H1 (cell line): Measurements from ENCODE around the gene VSX1. TPM values are rescaled to one million over a fixed set of nuclear protein-coding genes. Genes with fewer than 3 reads are reported as not detected.

Experiments used
- CTCF ChIA-PET: fragments of 300-600 bp; sonication (Branson Sonifier 250); formaldehyde crosslinking; loops from one replicate; lab custom pipeline; 2021; ENCODE audit not compliant: partially characterized antibody; lab: Charles Lee
- POLR2A ChIA-PET: fragments of 300-600 bp; sonication (Branson Sonifier 250); formaldehyde crosslinking; loops from one replicate; lab custom pipeline; 2021; ENCODE audit warnings: inconsistent platforms; ENCODE audit not compliant: partially characterized antibody; lab: Charles Lee
- DNase-seq, 2 experiments: peaks; one replicate each; pipeline versions ENCODE4 v3.0.0 to v3.0.0-alpha.2; 2010 to 2022; ENCODE audit warnings: low spot score in 2 of 2, low read depth in 1 of 2, mixed read lengths in 1 of 2
- FAIRE-seq: peaks from 2 replicates; lab custom pipeline; 2011; peaks lifted over from hg19 to GRCh38; lab: Jason Lieb, UNC
- H2AFZ ChIP-seq: 2 replicates; pipeline ENCODE4 v1.8.1; 2012; ENCODE audit warnings: low read length, inconsistent platforms
- H2AK5ac ChIP-seq: 2 replicates; pipeline ENCODE4 v1.6.1; 2013; ENCODE audit warnings: low read depth, low read length
- H2BK120ac ChIP-seq: replicated peaks from 2 replicates; pipeline ENCODE3; 2013; ENCODE audit warnings: low read depth, low read length, inconsistent platforms
- H2BK12ac ChIP-seq: 2 replicates; pipeline ENCODE4 v1.6.1; 2013; ENCODE audit warnings: low read depth, low read length
- H2BK15ac ChIP-seq: 2 replicates; pipeline ENCODE4 v1.6.1; 2013; ENCODE audit warnings: low read length
- H2BK20ac ChIP-seq: 2 replicates; pipeline ENCODE4 v1.6.1; 2013; ENCODE audit warnings: low read length
- H2BK5ac ChIP-seq: 2 replicates; pipeline ENCODE4 v1.6.1; 2013; ENCODE audit warnings: low read depth, low read length
- H3K14ac ChIP-seq: 2 replicates; pipeline ENCODE4 v1.6.1; 2013; ENCODE audit warnings: inconsistent platforms; ENCODE audit not compliant: insufficient read length
- H3K18ac ChIP-seq: 2 replicates; pipeline ENCODE4 v1.6.1; 2013; ENCODE audit warnings: low read length; ENCODE audit errors: extremely low read depth
- H3K23ac ChIP-seq: 2 replicates; pipeline ENCODE4 v1.6.1; 2013; ENCODE audit warnings: inconsistent platforms; ENCODE audit not compliant: insufficient read length
- H3K23me2 ChIP-seq: 2 replicates; pipeline ENCODE4 v1.6.1; 2013; ENCODE audit warnings: low read depth, low read length
- H3K27ac ChIP-seq: 2 replicates; pipeline ENCODE4 v1.6.1; 2011; ENCODE audit warnings: low read depth, low read length, inconsistent platforms
- H3K27me3 ChIP-seq, 4 experiments: replicated peaks in 1 of 4; 1 replicate in 1 of 4; 2 replicates in 3 of 4; pipeline versions ENCODE4 v1.6.1 to v1.8.1; 2011 to 2013; ENCODE audit warnings: low read length in 3 of 4, mild to moderate bottlenecking in 3 of 4, inconsistent platforms in 2 of 4, mixed read lengths in 2 of 4, moderate library complexity in 1 of 4; ENCODE audit not compliant: control insufficient read depth in 3 of 4, insufficient read depth in 3 of 4; ENCODE audit errors: extremely low read depth in 1 of 4
- H3K36me3 ChIP-seq, 4 experiments: 2 replicates each; pipeline versions ENCODE4 v1.6.1 to v1.8.1; 2011 to 2013; ENCODE audit warnings: mild to moderate bottlenecking in 4 of 4, low read length in 3 of 4, moderate library complexity in 2 of 4, control low read depth in 1 of 4, inconsistent platforms in 1 of 4; ENCODE audit not compliant: insufficient read depth in 4 of 4, control insufficient read depth in 2 of 4
- H3K4ac ChIP-seq: replicated peaks from 2 replicates; pipeline ENCODE3; 2013; ENCODE audit warnings: low read length, low read depth, mixed read lengths, inconsistent platforms; ENCODE audit not compliant: insufficient read length
- H3K4me1 ChIP-seq, 4 experiments: replicated peaks in 1 of 4; 1 replicate in 1 of 4; 2 replicates in 3 of 4; pipeline versions ENCODE4 v1.6.1 to v1.8.1; 2011 to 2013; ENCODE audit warnings: low read length in 3 of 4, inconsistent platforms in 2 of 4, mixed read lengths in 1 of 4; ENCODE audit not compliant: insufficient read depth in 4 of 4, control insufficient read depth in 3 of 4
- H3K4me2 ChIP-seq, 2 experiments: 2 replicates each; pipeline versions ENCODE4 v1.6.1 to v1.8.1; 2011 to 2013; ENCODE audit warnings: low read depth in 2 of 2, low read length in 2 of 2, control low read depth in 1 of 2, inconsistent platforms in 1 of 2, mild to moderate bottlenecking in 1 of 2; ENCODE audit not compliant: insufficient read depth in 1 of 2
- H3K4me3 ChIP-seq, 4 experiments: fragments of 200-600, 300-600 bp in 1 of 4; sonication (generic), shearing (Covaris generic), sonication (Bioruptor Twin) in 1 of 4; 2 replicates each; pipeline versions ENCODE4 v1.5.1 to v1.8.1; 2011 to 2016; ENCODE audit warnings: low read length in 4 of 4, low read depth in 3 of 4, control low read depth in 2 of 4, inconsistent platforms in 2 of 4, mild to moderate bottlenecking in 2 of 4, mixed read lengths in 1 of 4, moderate library complexity in 1 of 4; ENCODE audit not compliant: insufficient read depth in 2 of 4; ENCODE audit errors: extremely low read depth in 1 of 4
- H3K56ac ChIP-seq: replicated peaks from 2 replicates; pipeline ENCODE3; 2013; ENCODE audit warnings: low read depth, mild to moderate bottlenecking, mixed read lengths, low read length, inconsistent platforms; ENCODE audit not compliant: insufficient read length
- H3K79me1 ChIP-seq: 2 replicates; pipeline ENCODE4 v1.6.1; 2013; ENCODE audit warnings: low read depth, low read length, control low read depth
- H3K79me2 ChIP-seq, 2 experiments: 2 replicates each; pipeline versions ENCODE4 v1.6.1 to v1.8.1; 2012 to 2013; ENCODE audit warnings: low read length in 2 of 2, mild to moderate bottlenecking in 2 of 2, inconsistent platforms in 1 of 2; ENCODE audit not compliant: insufficient read depth in 2 of 2, control insufficient read depth in 1 of 2
- H3K9ac ChIP-seq, 4 experiments: replicated peaks in 1 of 4; 1 replicate in 1 of 4; 2 replicates in 3 of 4; pipeline versions ENCODE4 v1.6.1 to v1.8.1; 2011 to 2013; ENCODE audit warnings: low read depth in 3 of 4, low read length in 3 of 4, control low read depth in 2 of 4, mild to moderate bottlenecking in 2 of 4, moderate library complexity in 2 of 4, inconsistent platforms in 1 of 4; ENCODE audit errors: extremely low read depth in 1 of 4
- H3K9me3 ChIP-seq, 2 experiments: 2 replicates each; pipeline versions ENCODE4 v1.6.1 to v1.8.1; 2012 to 2013; ENCODE audit warnings: mild to moderate bottlenecking in 2 of 2, moderate library complexity in 2 of 2, control low read depth in 1 of 2, inconsistent platforms in 1 of 2, low read depth in 1 of 2, low read length in 1 of 2, mixed read lengths in 1 of 2; ENCODE audit not compliant: insufficient read depth in 2 of 2
- H4K20me1 ChIP-seq, 2 experiments: replicated peaks in 1 of 2; 2 replicates each; pipeline versions ENCODE3 to v1.8.1; 2011 to 2013; ENCODE audit warnings: inconsistent platforms in 2 of 2, low read length in 2 of 2, mild to moderate bottlenecking in 1 of 2; ENCODE audit not compliant: insufficient read depth in 2 of 2, control insufficient read depth in 1 of 2
- H4K5ac ChIP-seq: 2 replicates; pipeline ENCODE4 v1.6.1; 2013; ENCODE audit warnings: low read length, low read depth, mixed read lengths, inconsistent platforms; ENCODE audit not compliant: insufficient read length
- H4K8ac ChIP-seq: 2 replicates; pipeline ENCODE4 v1.8.0; 2013; ENCODE audit warnings: mild to moderate bottlenecking, moderate library complexity, low read length, inconsistent platforms; ENCODE audit not compliant: insufficient read depth; ENCODE audit errors: extremely low read depth
- H4K91ac ChIP-seq: replicated peaks from 2 replicates; pipeline ENCODE3; 2013; ENCODE audit warnings: low read length, mixed read lengths, inconsistent platforms; ENCODE audit not compliant: insufficient read length
- CBX5 ChIP-seq: fragments of 300-800, 300-1000 bp; sonication (generic); IDR thresholded peaks from 2 replicates; pipeline ENCODE4 v1.7.1; 2016; ENCODE audit warnings: antibody characterized with exemption, low read length, low read depth
- CHD2 ChIP-seq: IDR thresholded peaks from 2 replicates; pipeline ENCODE4 v1.6.1; 2012; ENCODE audit warnings: low read length, improper control_type of control experiment
- CTBP2 ChIP-seq: IDR thresholded peaks from 2 replicates; pipeline ENCODE4 v1.7.0; 2011; ENCODE audit warnings: borderline replicate concordance, mild to moderate bottlenecking, moderate library complexity, mixed read lengths, low read length; ENCODE audit not compliant: insufficient read depth, insufficient read length
- WGBS, 2 experiments: shearing (Covaris generic) in 1 of 2; methylation state at CpG; one replicate each; pipeline versions ENCODE4 v1.1.6 to v1.1.7; 2013 to 2015; ENCODE audit warnings: low lambda C conversion rate in 2 of 2, mixed read lengths in 2 of 2, inconsistent platforms in 1 of 2, low coverage in 1 of 2, missing lambda C conversion rate in 1 of 2; ENCODE audit not compliant: insufficient replicate concordance in 2 of 2, insufficient coverage in 1 of 2, insufficient read length in 1 of 2; ENCODE audit errors: extremely low coverage in 1 of 2, missing lambda C conversion rate in 1 of 2; 5-methylcytosine and 5-hydroxymethylcytosine counted together
- polyA plus RNA-seq, 7 experiments: library from polyadenylated mRNA; depleted of rRNA in 3 of 7; stranded (reverse) in 5 of 7; unstranded in 2 of 7; fragments of >200 nt in 5 of 7; fragments of 200-250 nt in 2 of 7; gene quantifications; 1 replicate in 5 of 7; 2 replicates in 1 of 7; 4 replicates in 1 of 7; pipeline versions ENCODE4 v1.2.1 to v1.2.3, GENCODE V29; 2011 to 2013; ENCODE audit warnings: missing spikeins in 2 of 7, mixed read lengths in 2 of 7
- total RNA-seq: library from RNA; stranded (reverse); fragmentation: NEBNext Ultra II Directional; extraction: Animal tissue kit (Norgen Biotek cat#: 25700); gene quantifications from 2 replicates; pipeline ENCODE4 v1.2.1, GENCODE V29; 2021

The VSX1 gene
- total and polyA plus RNA-seq, 2 of the 8 experiments (the other 6 are each of a cell fraction or from before 2014, with no cell fraction given): 0.14 TPM; not detected in 1

DNA sequence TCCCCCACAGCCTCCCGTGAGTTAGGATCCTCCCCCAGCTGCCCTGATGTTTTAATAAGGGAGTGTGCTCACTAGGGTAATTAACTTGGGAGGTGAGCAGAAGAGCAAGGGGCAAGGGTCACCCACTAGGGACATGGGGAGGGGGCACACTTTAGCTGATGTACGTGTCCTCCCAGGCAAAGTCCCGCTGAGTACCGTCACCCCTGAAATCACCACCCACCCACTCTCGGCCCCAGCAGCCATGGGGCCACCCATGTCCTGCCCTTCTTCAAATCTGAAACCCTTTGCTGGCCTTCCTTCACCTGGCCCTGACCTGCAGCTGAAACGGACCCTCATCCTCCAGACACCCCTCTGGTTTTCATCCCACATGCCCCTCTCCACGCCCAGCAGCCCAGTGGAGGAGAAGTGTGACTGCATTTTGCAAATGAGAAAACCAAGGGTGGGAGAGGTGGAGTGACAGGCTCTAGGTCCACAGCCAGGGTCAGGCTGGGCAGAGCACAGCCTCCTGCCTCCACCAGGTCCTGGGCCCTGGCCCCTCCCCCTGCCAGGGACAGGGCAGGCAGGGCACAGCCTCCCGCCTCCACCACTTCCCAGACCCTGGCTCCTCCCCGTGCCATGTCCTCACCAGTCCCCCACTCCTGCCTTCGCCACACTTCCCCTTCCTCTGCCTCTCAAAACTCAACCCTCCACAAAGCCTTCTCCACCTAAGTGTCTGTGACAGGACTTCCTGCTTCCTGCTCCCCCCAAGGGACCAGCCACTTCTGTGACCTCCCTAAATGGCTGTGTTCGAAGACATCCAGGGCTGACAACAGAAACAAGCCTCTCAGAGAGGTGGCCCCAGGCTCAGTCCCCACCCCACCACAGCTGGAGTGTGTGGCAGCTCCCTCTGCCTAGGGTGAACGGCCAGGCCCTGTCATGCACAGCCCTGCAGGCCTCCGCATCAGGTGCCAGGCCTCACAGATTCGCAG is 39.1 kb downstream of the VSX1 start:
- WGBS, 2 experiments: 88% methylated on average over 14 of the region's 14 CpGs; no CpG with 5 or more reads in 1 of the 2 experiments
- TF ChIP-seq CBX5 (no peak), CHD2 (no peak), CTBP2 (no peak)

More for the DNA sequence above, 39.1 kb downstream of the VSX1 start:
- ChIA-PET CTCF (interaction anchor here (0.7 kb wide), 1 partner anchor 1058 kb away, joined by 3 read pairs; no protein-coding TSS in a partner anchor), POLR2A (no interaction called here)
- H2BK12ac ChIP-seq: no peak overlapping the region
- H4K91ac ChIP-seq: no peak overlapping the region
- H3K9me3 ChIP-seq: no peaks in the 10 kb centered on the region
- no peak overlapping the region for H3K4me2 ChIP-seq
- H2AFZ ChIP-seq: no peak overlapping the region
- H2BK20ac ChIP-seq: no peak overlapping the region
- no peak overlapping the region for H4K5ac ChIP-seq
- no peak overlapping the region for H3K23ac ChIP-seq
- H4K20me1 ChIP-seq: no peaks in the 10 kb centered on the region
- no peak for DNase-seq
- no peak overlapping the region for H2AK5ac ChIP-seq
- H3K4me1 ChIP-seq: no peaks in the 10 kb centered on the region; a peak in 1 of 7 replicates
- no peak overlapping the region for H2BK15ac ChIP-seq
- no peaks in the 10 kb centered on the region for H3K23me2 ChIP-seq
- no peak overlapping the region; the same call in 1 of the 2 replicates for H2BK5ac ChIP-seq
- no peaks in the 10 kb centered on the region for H3K36me3 ChIP-seq
- no peak overlapping the region for H3K14ac ChIP-seq
- H2BK120ac ChIP-seq: no peak overlapping the region
- FAIRE-seq: no peak
- H4K8ac ChIP-seq: peak overlapping the region; percentile 14
- no peak overlapping the region for H3K4ac ChIP-seq
- H3K79me2 ChIP-seq: no peaks in the 10 kb centered on the region
- no peak overlapping the region for H3K56ac ChIP-seq
- no peak overlapping the region for H3K4me3 ChIP-seq
- no peak overlapping the region for H3K27ac ChIP-seq
- H3K27me3 ChIP-seq: no peaks in the 10 kb centered on the region; a peak in 1 of 7 replicates
- no peak overlapping the region for H3K9ac ChIP-seq
- no peak overlapping the region for H3K18ac ChIP-seq
- no peaks in the 10 kb centered on the region for H3K79me1 ChIP-seq
